NCI-H1417 (cell line): ENCODE results near the gene TRPM2.

Experiments used
- DNase-seq, 3 experiments: peaks; one replicate each; lab custom pipeline; 2025; lab: John Stamatoyannopoulos, UW

TRPM2 gene

GRCh38 chr21:44463724-44464123 is 110.3 kb downstream of the TRPM2 start:
- DNase-seq: no peak

DNA sequence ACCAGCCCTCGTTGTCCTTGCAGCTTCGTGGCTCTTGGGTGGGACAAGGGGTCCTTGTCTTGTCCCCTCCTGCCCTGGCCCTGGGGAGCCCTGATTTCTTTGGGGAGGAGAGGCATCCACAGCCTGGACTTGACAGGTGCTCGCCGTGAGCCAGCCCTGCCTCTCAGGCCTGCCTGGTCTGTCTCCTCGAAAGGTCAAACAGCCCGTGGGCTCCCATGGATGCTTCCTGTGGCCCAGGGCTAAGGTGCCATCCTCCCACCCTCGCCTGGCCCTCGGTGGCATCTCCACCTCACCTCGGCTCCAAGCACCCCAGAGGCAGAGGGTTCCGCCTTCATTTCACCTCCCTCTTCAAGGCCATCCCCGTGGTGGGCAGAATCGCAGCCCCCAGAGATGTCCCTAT is 110.9 kb downstream of the TRPM2 start:
- DNase-seq: no peak

DNA sequence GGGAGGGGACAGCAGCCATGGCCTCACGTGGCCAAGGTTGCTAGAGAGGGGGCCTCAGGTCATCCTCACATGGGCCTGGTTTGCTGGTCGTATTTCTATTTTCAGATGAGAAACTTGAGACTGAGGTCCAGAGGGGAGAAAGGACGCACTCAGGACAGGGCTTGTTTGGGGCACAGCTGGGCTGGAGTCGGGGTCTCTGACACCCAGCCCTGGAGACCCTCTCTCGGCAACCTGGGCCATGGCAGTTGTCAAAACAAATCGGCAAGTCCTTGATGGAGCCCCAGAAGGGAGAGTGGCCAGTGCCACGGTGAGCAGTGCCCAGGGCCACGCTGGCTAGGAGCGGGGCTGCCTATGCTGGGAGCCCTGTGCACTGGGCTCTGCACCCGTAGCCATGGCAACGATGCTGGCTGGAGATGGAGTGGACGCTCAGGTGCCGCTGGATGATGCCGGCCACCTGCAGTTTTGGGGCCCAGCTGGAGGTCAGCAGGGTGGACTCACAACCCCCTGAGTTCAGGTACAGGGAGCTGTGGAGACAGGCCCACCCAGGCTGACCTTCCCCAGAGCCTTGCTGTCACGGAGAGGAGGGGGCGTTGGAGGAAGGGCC is 113.0 kb downstream of the TRPM2 start:
- peak in 2 of 3 experiments; percentile 34 to 73 for DNase-seq

DNA sequence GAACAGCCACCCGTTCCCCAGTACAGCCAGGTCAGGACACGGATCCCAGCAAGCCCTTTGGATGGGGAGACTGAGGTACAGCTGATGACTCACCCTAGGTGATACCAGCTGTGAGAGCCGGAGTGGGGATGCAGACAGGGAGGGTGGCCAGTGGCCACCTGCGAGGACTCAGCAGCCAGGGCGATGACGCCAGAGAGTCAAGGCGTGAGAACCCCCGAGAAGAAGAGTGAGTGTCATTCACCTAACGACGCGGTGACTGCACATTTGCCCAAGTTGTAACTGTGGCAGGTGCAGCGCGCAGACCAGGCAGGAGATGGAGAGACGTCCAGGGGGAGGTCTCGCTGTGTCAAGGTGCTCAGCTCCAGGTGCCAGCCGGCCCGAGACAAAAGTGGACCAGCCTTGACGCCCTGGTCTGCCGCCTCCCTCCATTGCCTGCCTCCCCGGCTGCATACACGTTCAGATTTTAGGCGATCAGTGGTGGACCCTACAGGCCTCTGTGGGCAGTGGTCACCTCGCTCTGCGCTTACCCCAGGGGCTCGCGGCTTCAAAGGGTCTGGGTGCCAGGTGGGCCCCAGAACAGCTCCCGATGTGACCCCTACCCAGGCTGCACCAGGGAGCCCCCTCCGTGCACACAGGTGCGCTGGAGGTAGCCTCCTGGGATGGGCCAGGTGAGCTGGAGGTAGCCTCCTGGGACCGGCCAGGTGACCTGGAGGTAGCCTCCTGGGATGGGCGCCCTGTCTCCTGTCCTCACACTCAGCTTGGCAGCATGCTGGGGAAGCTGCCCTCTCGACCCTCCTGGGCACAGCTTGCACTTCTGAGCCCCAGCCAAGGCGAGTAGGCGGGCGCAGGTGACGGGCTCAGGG is 113.8 kb downstream of the TRPM2 start:
- DNase-seq: peak in 1 of 3 experiments; percentile 45

DNA sequence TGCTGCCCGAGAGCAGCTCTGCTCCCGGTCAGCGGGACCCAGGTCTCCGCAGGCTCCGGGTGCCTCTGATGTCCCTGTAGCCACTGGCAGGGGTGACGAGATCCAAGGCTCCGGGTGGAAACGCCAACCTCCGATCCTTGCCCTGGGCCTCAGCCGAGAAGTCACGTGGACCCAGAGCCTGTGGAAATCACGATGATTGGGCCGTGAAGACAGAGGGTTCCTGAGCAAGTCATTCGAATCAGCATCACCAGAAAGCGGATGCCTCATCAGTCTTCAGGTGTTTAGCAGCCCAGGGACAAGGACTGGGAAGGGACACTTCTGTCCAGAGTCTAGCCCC is 114.4 kb downstream of the TRPM2 start:
- DNase-seq: no peak

DNA sequence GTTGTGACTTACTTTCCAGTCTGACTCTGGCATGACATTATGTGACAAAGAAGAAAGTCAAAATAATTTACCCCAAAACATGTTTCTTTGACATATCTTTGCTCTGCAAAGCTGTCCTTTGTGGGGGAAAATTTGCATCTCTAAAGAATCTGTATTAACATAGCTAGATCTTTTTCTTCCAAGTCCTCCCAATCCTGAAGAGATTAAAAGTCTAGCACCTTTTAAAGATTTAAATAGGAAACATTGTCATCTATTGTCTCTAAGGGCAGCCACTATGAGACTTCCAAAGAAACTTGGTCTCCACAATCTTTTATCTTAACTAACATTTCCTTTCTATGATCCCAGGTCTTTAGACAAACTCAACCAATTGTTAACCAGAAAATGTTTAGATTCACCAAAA is 117.9 kb downstream of the TRPM2 start:
- no peak for DNase-seq

DNA sequence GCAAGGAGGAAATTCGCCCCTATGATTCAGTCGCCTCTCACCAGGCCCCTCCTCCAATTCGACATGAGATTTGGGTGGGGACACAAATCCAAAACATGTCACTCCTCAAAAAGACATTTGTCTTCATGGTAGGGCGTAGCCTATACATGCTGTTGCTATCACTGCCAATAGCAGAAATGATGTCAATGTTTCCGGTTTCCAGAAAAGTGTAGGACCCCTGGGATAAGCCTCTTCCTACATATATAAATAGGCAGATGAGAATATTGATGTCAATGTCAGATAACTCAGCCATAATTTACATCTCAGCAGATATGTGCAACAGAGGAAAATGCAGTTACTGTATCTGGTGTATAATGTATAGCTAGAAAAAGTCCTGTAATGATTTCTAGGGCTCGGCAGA is 118.6 kb downstream of the TRPM2 start:
- no peak for DNase-seq

DNA sequence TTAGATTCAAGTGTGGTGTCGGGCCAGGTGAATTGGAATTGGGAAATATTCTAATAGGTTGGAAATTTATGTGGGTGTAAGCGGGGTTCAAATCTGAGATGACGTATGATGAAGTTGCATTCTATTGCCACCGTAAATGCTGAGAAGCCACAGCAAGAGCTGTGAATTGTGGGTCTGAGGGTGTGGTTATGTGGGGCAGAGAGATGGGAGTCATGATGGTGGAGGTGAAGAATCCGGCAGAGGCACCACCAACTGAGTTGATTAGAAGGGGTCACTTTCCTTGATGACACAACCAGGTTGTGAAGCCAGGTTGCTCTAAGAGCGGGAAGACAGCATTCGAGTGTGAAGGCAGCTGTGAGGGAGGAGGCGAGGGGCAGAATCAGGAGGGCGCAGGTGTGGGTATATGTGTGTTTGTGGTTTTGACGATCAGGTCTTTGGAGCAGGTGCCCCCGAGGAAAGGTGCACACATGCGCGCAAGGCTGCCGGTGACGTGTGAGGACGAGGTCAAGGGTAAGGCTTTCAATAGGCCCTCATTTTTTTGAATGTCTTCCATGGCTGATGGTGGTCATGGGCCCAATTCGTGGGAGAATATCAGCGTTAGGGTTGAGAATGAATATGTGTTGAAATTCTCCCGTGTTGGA is 120.6 kb downstream of the TRPM2 start:
- no peak for DNase-seq

DNA sequence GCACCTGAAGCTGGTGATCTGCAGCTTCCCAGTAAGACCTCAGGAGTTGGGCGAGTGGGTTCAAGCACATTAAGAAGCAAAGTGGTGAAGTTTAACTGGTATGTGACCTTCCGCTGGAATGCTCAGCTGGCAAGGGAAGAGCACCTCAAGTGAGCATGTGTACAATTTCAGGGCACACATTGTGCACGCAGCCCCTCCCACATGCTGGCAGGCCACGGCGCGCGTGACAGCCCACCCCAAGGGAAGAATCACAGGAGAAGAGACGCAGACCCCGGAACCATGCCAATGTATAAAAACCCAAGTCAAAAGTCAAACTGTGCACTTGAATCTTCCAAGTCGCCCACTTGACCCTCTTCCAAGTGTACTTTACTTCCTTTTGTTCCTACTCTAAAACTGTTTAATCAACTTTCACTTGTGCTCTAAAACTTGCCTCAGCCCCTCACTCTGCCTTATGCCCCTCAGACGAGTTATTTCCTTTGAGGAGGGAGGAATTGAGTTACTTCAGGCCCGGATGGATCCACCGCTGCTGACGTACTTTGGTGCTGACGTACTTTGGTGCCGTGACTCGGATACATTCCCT is 121.9 kb downstream of the TRPM2 start:
- DNase-seq: no peak

GRCh38 chr21:44477131-44477530 is 123.7 kb downstream of the TRPM2 start:
- DNase-seq: peak in 2 of 3 experiments; percentile 66 to 77

DNA sequence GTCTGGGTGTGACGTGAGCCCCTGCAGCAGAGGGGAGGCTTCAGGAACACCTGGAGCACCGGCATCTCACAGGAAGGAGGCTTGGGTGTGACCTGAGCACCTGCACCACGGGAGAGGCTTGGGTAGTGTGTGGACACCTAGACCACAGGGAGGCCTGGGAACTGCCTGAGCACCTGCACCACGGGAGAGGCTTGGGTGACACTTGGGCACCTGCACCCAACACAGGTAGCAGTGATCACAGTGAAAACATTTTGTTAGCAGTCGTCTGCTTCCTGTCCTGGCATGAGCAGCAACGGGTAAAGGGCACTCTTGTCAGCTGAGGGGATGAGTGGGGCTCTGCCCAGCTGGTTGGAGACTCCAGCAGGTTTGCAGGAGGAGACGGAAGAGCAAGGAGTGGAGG is 124.3 kb downstream of the TRPM2 start:
- peak in 1 of 3 experiments; percentile 66 for DNase-seq

- DNase-seq: no peak
These were observed 124.8 kb downstream of the TRPM2 start for GRCh38 chr21:44478124-44478800.

GRCh38 chr21:44478801-44479167 is 125.4 kb downstream of the TRPM2 start:
- DNase-seq: no peak

GRCh38 chr21:44479556-44480199 is 126.3 kb downstream of the TRPM2 start:
- peak in 1 of 3 experiments; percentile 52 for DNase-seq

- DNase-seq: no peak
These were observed 127.0 kb downstream of the TRPM2 start for GRCh38 chr21:44480200-44481053.

- DNase-seq: no peak
These were observed 129.3 kb downstream of the TRPM2 start for GRCh38 chr21:44482581-44483287.

GRCh38 chr21:44483288-44484237 is 130.1 kb downstream of the TRPM2 start:
- DNase-seq: no peak

GRCh38 chr21:44484498-44485253 is 131.3 kb downstream of the TRPM2 start:
- DNase-seq: no peak
